Activated T-cell treated with anti-CD3 and anti-CD28 coated beads for 1 hour (primary cell): ENCODE data around the gene ZAP70.

ENCODE experiments used
- DNase-seq: peaks from one replicate; pipeline ENCODE4 v3.0.0-alpha.2; 2020; ENCODE audit warnings: low read depth

Gene ZAP70

DNA sequence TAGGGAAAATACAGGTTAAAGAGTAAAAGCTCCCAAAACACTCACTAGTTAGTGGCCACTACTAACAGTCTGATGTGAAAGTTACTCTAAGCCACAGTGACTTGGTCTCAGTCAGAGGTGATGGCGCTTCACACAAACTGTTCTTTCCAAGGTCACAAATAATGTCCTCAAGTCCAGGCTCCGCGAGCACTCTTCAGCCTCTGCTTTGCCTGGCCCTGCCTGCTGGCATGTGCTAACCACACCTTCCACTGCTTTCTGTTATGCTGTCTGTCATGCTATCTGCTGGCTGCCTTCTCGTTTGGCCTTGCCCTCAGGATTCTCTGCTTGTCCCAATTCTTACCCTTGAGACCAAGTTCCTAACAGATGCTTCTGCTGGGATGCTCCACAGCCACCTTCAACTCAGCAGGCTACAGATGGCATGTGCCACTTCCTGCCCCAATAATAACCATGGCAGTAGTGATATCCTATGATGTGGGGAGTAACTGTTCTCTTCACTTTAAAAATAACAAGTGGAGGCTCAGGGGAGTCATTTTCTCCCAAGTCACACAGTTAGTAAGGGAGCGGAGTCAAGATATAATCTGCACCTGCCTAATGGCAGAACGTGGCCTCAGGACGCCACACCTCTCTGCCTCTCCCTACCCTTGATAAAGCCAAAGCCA, 75.7 kb downstream of the ZAP70 start:
- no peak for DNase-seq
